NB4 (cell line): ENCODE data around the gene PLEKHD1.

Source experiments
- MYC ChIP-seq: IDR thresholded peaks from 2 replicates; pipeline ENCODE4 v1.6.1; 2011; ENCODE audit warnings: low read depth, low read length
- POLR2A ChIP-seq: IDR thresholded peaks from 2 replicates; pipeline ENCODE4 v1.6.1; 2011; ENCODE audit warnings: mild to moderate bottlenecking; ENCODE audit not compliant: insufficient read length; ENCODE audit errors: extremely low read depth
- TF ChIP-seq, protein P1 (sequence below): IDR thresholded peaks from 2 replicates; pipeline ENCODE4 v1.6.1; 2011; ENCODE audit warnings: low read depth, low read length
- TF ChIP-seq, protein P2 (sequence below): IDR thresholded peaks from one replicate; pipeline ENCODE4 v1.5.1; 2012; ENCODE audit warnings: low read depth, low read length

DNA sequence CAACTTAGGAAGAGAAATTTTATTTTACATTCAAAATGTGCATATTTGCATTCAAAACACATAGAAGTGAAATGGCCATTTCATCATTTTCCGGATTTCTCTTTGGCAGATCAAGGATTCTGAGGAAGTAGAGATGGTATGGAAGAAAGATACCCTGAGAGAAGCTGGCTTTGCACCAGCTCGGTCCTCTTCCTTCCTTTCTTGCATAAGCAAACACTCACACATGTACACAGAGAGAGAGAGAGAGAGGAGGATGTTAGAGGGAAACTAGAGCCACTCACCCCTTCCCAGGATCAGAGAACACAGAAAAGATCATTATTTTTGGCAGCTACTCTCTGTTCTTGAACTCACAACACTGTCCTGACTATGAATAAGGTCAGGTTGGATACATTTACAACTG, 15.6 kb upstream of the PLEKHD1 start:
- TF ChIP-seq, protein P1, sequence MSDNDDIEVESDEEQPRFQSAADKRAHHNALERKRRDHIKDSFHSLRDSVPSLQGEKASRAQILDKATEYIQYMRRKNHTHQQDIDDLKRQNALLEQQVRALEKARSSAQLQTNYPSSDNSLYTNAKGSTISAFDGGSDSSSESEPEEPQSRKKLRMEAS: no peak
- TF ChIP-seq, protein P2, sequence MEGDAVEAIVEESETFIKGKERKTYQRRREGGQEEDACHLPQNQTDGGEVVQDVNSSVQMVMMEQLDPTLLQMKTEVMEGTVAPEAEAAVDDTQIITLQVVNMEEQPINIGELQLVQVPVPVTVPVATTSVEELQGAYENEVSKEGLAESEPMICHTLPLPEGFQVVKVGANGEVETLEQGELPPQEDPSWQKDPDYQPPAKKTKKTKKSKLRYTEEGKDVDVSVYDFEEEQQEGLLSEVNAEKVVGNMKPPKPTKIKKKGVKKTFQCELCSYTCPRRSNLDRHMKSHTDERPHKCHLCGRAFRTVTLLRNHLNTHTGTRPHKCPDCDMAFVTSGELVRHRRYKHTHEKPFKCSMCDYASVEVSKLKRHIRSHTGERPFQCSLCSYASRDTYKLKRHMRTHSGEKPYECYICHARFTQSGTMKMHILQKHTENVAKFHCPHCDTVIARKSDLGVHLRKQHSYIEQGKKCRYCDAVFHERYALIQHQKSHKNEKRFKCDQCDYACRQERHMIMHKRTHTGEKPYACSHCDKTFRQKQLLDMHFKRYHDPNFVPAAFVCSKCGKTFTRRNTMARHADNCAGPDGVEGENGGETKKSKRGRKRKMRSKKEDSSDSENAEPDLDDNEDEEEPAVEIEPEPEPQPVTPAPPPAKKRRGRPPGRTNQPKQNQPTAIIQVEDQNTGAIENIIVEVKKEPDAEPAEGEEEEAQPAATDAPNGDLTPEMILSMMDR: no peak
- TF ChIP-seq POLR2A: no peak
- no peak for TF ChIP-seq MYC
